WERI-Rb-1 (cell line): ENCODE results near the gene FPR1.

Experiments used
- DNase-seq: peaks from one replicate; pipeline ENCODE4 v3.0.0-alpha.2; 2020
- H3K27ac ChIP-seq: fragments of 250-450 bp; sonication (Bioruptor Pico); 2 replicates; pipeline ENCODE4 v1.5.1; 2020; ENCODE audit warnings: mild to moderate bottlenecking, moderate library complexity
- H3K27me3 ChIP-seq: fragments of 250-450 bp; sonication (Bioruptor Pico); 2 replicates; pipeline ENCODE4 v1.5.1; 2021; ENCODE audit warnings: mild to moderate bottlenecking, low read depth, moderate library complexity; ENCODE audit not compliant: insufficient read depth, severe bottlenecking
- H3K36me3 ChIP-seq: fragments of 250-450 bp; sonication (Bioruptor Pico); 2 replicates; pipeline ENCODE4 v1.5.1; 2020; ENCODE audit warnings: mild to moderate bottlenecking, moderate library complexity
- H3K4me3 ChIP-seq: 2 replicates; pipeline ENCODE4 v1.5.1; 2011; ENCODE audit warnings: low read depth, mild to moderate bottlenecking, control low read depth, low read length
- H3K9me3 ChIP-seq: fragments of 250-450 bp; sonication (Bioruptor Pico); 2 replicates; pipeline ENCODE4 v1.5.1; 2021; ENCODE audit warnings: mild to moderate bottlenecking, moderate library complexity; ENCODE audit not compliant: severe bottlenecking
- TF ChIP-seq, protein P1 (sequence below): IDR thresholded peaks from 2 replicates; pipeline ENCODE4 v1.5.1; 2011; ENCODE audit warnings: low read depth, mild to moderate bottlenecking, control low read depth, inconsistent platforms, low read length

The FPR1 gene

GRCh38 chr19:51701468-51702100, 50.1 kb downstream of the FPR1 start:
- Histone ChIP-seq H3K27ac (no peak overlapping the region), H3K4me3 (no peak overlapping the region), H3K27me3 (no peaks in the 10 kb centered on the region), H3K36me3 (peaks cover 61% of the 10 kb centered on the region), H3K9me3 (no peaks in the 10 kb centered on the region)
- no peak for DNase-seq
- TF ChIP-seq, protein P1, sequence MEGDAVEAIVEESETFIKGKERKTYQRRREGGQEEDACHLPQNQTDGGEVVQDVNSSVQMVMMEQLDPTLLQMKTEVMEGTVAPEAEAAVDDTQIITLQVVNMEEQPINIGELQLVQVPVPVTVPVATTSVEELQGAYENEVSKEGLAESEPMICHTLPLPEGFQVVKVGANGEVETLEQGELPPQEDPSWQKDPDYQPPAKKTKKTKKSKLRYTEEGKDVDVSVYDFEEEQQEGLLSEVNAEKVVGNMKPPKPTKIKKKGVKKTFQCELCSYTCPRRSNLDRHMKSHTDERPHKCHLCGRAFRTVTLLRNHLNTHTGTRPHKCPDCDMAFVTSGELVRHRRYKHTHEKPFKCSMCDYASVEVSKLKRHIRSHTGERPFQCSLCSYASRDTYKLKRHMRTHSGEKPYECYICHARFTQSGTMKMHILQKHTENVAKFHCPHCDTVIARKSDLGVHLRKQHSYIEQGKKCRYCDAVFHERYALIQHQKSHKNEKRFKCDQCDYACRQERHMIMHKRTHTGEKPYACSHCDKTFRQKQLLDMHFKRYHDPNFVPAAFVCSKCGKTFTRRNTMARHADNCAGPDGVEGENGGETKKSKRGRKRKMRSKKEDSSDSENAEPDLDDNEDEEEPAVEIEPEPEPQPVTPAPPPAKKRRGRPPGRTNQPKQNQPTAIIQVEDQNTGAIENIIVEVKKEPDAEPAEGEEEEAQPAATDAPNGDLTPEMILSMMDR = no peak

GRCh38 chr19:51699170-51699569, 52.5 kb downstream of the FPR1 start:
- H3K9me3 ChIP-seq = no peaks in the 10 kb centered on the region
- H3K27me3 ChIP-seq = no peaks in the 10 kb centered on the region
- DNase-seq = no peak
- TF ChIP-seq, protein P1 = no peak
- peaks cover 68% of the 10 kb centered on the region for H3K36me3 ChIP-seq
- no peak overlapping the region for H3K4me3 ChIP-seq
- no peak overlapping the region for H3K27ac ChIP-seq

DNA sequence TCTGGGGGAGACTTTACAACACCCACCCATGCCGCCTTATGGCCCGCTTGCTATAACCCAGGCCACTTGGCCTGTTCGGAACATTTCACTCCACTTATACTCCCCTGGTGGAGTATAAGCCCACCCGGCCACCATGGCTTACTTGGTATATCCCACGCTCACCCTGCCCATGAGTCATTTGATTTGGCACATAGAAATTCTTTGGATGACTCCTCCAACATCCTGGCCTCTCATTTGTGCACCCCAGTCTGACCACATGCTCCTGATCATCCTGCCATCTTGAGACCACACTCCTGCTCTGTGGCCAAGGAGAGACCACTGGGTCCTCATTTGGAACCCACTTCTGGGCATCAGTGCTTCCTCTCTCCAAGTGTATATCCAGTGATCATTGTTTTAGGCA, 53.4 kb downstream of the FPR1 start:
- peaks cover 77% of the 10 kb centered on the region for H3K36me3 ChIP-seq
- no peaks in the 10 kb centered on the region for H3K27me3 ChIP-seq
- no peak overlapping the region for H3K4me3 ChIP-seq
- no peak for DNase-seq
- H3K9me3 ChIP-seq = no peaks in the 10 kb centered on the region
- H3K27ac ChIP-seq = no peak overlapping the region
- TF ChIP-seq, protein P1 = no peak

- Histone ChIP-seq H3K4me3 (no peak overlapping the region), H3K9me3 (no peaks in the 10 kb centered on the region), H3K36me3 (peaks cover 81% of the 10 kb centered on the region), H3K27me3 (no peaks in the 10 kb centered on the region), H3K27ac (no peak overlapping the region)
- TF ChIP-seq, protein P1 = no peak
- DNase-seq = no peak
Observed at GRCh38 chr19:51697169-51697776, 54.4 kb downstream of the FPR1 start.

DNA sequence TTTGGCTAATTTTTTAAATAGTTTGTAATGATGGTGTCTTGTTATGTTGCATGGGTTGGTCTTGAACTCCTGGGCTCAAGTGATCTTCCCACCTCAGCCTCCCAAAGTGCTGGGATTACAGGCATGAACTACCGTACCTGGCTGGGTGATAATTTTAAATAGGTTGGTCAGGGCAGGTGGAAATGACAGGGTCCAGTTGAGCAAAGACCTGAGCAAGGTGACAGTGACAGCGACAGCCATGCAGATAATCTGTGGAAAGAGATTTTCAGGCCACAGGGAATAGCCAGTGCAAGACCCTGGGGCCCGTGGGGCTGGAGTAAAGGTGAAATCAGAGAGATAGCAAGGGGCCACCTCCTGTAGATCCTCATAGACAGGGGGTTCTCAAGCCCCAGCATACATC, 55.1 kb downstream of the FPR1 start:
- Histone ChIP-seq H3K9me3 (no peaks in the 10 kb centered on the region), H3K27ac (no peak overlapping the region), H3K27me3 (no peaks in the 10 kb centered on the region), H3K36me3 (peaks cover 79% of the 10 kb centered on the region), H3K4me3 (no peak overlapping the region)
- no peak for DNase-seq
- TF ChIP-seq, protein P1 = no peak
